Measurements from ENCODE around the gene GPR180. TPM values are rescaled to one million over a fixed set of nuclear protein-coding genes. Genes with fewer than 3 reads are reported as not detected.

Gene GPR180
- polyA plus RNA-seq, 1 experiment = 8.6 TPM

DNA sequence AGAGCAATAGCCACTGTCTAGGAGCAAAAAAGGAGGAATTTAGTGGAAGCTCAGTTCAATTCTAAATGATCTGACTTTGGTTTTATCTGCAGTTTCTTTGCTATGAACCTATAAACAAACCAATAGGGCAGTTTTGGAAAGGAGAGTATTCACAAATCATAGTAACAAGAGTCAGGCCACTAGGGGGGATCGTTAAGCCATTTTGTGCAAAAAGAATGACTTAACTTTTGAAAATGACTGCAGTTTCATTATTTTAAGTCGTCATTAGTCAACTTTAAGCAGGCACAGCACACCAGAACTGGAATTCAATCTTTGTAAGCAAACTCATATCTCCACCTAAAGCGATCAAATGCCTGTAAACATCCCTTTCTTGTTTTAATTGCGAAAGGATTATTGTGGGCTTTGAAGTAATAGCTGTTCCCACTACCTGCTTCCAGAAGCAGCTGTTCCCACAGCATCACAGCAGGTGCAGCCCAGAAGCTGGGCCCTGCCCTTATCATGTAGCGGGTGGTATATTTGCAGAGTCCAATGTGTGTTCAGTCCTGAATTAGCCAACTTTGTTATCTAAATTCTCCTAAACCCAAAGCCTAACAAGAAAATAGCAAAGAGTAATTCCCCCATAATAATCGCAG lies 59.2 kb downstream of the GPR180 start:
- TF ChIP-seq, protein P1, sequence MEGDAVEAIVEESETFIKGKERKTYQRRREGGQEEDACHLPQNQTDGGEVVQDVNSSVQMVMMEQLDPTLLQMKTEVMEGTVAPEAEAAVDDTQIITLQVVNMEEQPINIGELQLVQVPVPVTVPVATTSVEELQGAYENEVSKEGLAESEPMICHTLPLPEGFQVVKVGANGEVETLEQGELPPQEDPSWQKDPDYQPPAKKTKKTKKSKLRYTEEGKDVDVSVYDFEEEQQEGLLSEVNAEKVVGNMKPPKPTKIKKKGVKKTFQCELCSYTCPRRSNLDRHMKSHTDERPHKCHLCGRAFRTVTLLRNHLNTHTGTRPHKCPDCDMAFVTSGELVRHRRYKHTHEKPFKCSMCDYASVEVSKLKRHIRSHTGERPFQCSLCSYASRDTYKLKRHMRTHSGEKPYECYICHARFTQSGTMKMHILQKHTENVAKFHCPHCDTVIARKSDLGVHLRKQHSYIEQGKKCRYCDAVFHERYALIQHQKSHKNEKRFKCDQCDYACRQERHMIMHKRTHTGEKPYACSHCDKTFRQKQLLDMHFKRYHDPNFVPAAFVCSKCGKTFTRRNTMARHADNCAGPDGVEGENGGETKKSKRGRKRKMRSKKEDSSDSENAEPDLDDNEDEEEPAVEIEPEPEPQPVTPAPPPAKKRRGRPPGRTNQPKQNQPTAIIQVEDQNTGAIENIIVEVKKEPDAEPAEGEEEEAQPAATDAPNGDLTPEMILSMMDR (IDR thresholded peaks at IDR 0.05; ENCODE audit: low read depth, low read length) = peak; percentile 57
- no peak for DNase-seq (ENCODE audit: low read depth, low spot score)
- H3K9me3 ChIP-seq (ENCODE audit: control insufficient read depth, insufficient read depth, low read length) = no peaks in the 10 kb centered on the region
- no peak overlapping the region for H3K27ac ChIP-seq (ENCODE audit: low read depth, low read length)
- CTCF ChIA-PET = interaction anchor here (0.7 to 3.5 kb wide), 17 partner anchors 9 to 819 kb away, joined by 3 to 35 read pairs (median 4); no protein-coding TSS in a partner anchor
- POLR2A ChIA-PET = interaction anchor here (0.6 kb wide), 1 partner anchor 469 kb away, joined by 3 read pairs; no protein-coding TSS in a partner anchor
- peaks cover 35% of the 10 kb centered on the region for H3K27me3 ChIP-seq (ENCODE audit: control insufficient read depth, insufficient read depth, low read length)
- no peak overlapping the region for H3K4me3 ChIP-seq (ENCODE audit: low read depth, low read length)

DNA sequence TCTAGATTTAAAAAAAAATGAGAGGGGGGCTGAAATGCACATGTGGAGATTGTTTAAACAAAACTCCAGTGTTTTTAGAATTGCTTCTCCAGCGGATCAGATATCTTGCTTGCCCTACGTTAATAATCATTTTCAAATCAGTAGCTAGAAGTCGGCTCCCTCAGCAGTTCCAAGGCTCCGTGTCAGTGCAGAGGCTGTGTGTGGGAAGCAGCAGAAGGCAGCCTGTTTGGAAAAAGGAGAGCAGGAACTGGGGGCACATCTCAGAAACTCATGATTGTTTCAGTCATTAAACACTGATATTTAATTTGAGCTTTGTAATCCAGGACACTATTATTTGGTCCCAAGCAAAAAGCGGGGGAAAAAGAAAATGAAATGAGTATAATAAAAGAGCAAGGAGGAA lies 59.7 kb downstream of the GPR180 start:
- CTCF ChIA-PET = interaction anchor here (0.6 to 3.5 kb wide), 15 partner anchors 9 to 1721 kb away, joined by 3 to 35 read pairs (median 6); no protein-coding TSS in a partner anchor
- H3K4me3 ChIP-seq (ENCODE audit: low read depth, low read length) = no peak overlapping the region
- POLR2A ChIA-PET = interaction anchor here (0.7 kb wide), 1 partner anchor 1015 kb away, joined by 4 read pairs; no protein-coding TSS in a partner anchor
- peaks cover 41% of the 10 kb centered on the region for H3K27me3 ChIP-seq (ENCODE audit: control insufficient read depth, insufficient read depth, low read length)
- TF ChIP-seq, protein P1 (IDR thresholded peaks at IDR 0.05; ENCODE audit: low read depth, low read length) = no peak
- H3K27ac ChIP-seq (ENCODE audit: low read depth, low read length) = no peak overlapping the region
- no peak for DNase-seq (ENCODE audit: low read depth, low spot score)
- no peaks in the 10 kb centered on the region for H3K9me3 ChIP-seq (ENCODE audit: control insufficient read depth, insufficient read depth, low read length)

DNA sequence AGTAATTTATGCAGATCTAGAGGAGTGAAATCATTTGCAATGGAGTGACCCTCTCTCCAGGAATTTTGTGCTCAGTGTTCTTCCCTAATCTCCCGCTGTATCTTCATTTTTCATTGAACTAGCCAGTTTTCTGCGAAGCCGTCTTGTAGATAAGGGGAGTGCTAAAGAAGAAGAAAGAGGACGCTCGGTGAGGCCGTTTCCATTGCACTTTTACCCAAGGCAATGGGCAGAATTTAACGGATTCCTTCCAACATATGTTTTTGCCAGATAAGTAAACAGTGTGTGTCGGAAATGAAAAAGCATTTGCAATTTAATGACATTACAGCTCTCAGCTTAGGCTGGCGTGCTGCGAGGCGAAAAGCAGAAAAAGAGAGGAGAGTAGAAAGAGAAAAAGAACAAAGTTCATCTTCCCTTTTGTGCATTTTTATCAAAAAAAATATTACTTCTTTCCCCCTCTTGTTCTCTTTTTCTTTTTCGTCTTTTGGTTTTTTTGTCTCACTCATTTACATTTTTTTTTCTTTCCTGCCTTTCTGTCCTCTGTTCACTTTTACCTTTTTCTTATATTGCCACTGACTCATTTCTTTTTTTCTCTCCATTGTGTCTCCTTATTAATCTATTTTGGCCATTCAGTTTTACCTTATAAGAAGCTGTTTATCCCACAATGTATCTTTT lies 60.8 kb downstream of the GPR180 start:
- Histone ChIP-seq H3K9me3 (ENCODE audit: control insufficient read depth, insufficient read depth, low read length) (no peaks in the 10 kb centered on the region), H3K27ac (ENCODE audit: low read depth, low read length) (no peak overlapping the region), H3K27me3 (ENCODE audit: control insufficient read depth, insufficient read depth, low read length) (peaks cover 49% of the 10 kb centered on the region), H3K4me3 (ENCODE audit: low read depth, low read length) (no peak overlapping the region)
- CTCF ChIA-PET = interaction anchor here (0.6 to 2.8 kb wide), 6 partner anchors 12 to 742 kb away, joined by 3 to 15 read pairs (median 6); no protein-coding TSS in a partner anchor
- TF ChIP-seq, protein P1 (IDR thresholded peaks at IDR 0.05; ENCODE audit: low read depth, low read length) = no peak
- DNase-seq (ENCODE audit: low read depth, low spot score) = no peak
- POLR2A ChIA-PET = no interaction called here

DNA sequence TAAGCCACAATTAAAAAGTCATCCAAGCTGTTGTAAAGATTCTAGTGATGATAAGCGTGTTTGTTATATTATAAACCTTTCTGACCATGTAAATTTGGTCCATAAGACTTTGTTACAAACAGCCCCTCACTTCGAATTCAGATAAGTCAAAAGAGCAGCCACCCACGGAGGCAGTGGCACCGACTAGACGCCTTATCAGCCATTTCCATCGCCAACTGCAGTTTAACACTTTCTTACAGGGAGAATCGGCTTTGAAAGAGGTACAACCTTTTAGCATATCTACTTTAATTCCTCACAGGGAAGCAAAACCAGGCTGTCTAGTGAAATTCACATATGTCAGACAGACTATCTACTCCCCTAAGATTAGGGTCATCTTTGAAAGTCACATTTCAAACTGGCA lies 63.2 kb downstream of the GPR180 start:
- CTCF ChIA-PET = interaction anchor here (2.5 kb wide), 1 partner anchor 10 kb away, joined by 13 read pairs; no protein-coding TSS in a partner anchor
- H3K27ac ChIP-seq (ENCODE audit: low read depth, low read length) = no peak overlapping the region
- peaks cover 55% of the 10 kb centered on the region for H3K27me3 ChIP-seq (ENCODE audit: control insufficient read depth, insufficient read depth, low read length)
- no peaks in the 10 kb centered on the region for H3K9me3 ChIP-seq (ENCODE audit: control insufficient read depth, insufficient read depth, low read length)
- H3K4me3 ChIP-seq (ENCODE audit: low read depth, low read length) = no peak overlapping the region
- DNase-seq (ENCODE audit: low read depth, low spot score) = no peak
- TF ChIP-seq, protein P1 (IDR thresholded peaks at IDR 0.05; ENCODE audit: low read depth, low read length) = no peak
- POLR2A ChIA-PET = no interaction called here

DNA sequence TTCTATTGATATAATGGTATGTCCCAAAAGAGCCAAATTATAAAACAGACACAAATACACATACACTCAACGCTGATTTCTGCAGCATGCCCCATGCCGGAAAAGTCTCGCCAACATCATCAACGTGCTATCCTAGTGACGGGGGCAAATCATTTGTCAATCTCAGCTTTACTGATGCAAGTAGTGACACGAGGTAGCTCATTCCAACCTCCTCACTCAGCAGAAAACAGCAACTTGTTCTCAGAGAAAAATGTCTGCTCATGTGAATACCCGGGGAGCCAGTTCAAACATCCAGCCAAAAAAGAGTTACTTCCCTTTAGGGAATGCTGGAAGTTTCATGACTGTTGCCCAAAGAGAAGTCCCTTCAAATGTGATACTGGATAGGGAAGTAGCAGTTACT lies 64.4 kb downstream of the GPR180 start:
- ChIA-PET CTCF (interaction anchor here (2.5 kb wide), 1 partner anchor 9 kb away, joined by 13 read pairs; no protein-coding TSS in a partner anchor), POLR2A (no interaction called here)
- TF ChIP-seq, protein P1 (IDR thresholded peaks at IDR 0.05; ENCODE audit: low read depth, low read length) = no peak
- no peak overlapping the region for H3K27ac ChIP-seq (ENCODE audit: low read depth, low read length)
- peaks cover 58% of the 10 kb centered on the region for H3K27me3 ChIP-seq (ENCODE audit: control insufficient read depth, insufficient read depth, low read length)
- H3K9me3 ChIP-seq (ENCODE audit: control insufficient read depth, insufficient read depth, low read length) = no peaks in the 10 kb centered on the region
- H3K4me3 ChIP-seq (ENCODE audit: low read depth, low read length) = no peak overlapping the region
- no peak for DNase-seq (ENCODE audit: low read depth, low spot score)
